Heart right ventricle (tissue), 16 donors: ENCODE data around the gene ALG3. TPM values are rescaled to one million over a fixed set of nuclear protein-coding genes. Genes with fewer than 3 reads are reported as not detected.
A peak's percentile ranks its signal among the peaks of the same experiment; 100 is the strongest.

Source experiments
- ATAC-seq, 8 donors: fragments of 200-7000 bp; cut with Tn5 transposase; one replicate each; pipeline ENCODE4 v1.9.1; 2020; ENCODE audit warnings: mild to moderate bottlenecking in 8 of 8, moderate library complexity in 8 of 8, moderate number of reproducible peaks in 1 of 8
- DNase-seq, 2 donors: peaks; one replicate each; pipeline ENCODE4 v3.0.0-alpha.2; 2020
- H3K27ac ChIP-seq, 10 donors: fragments of 200-600 bp; sonication (generic) in 2 of 10; one replicate each; pipeline versions ENCODE4 v1.5.0 to v1.8.0; 2020 to 2022; ENCODE audit warnings: mild to moderate bottlenecking in 3 of 10
- H3K27me3 ChIP-seq, 7 donors: fragments of 200-600 bp; one replicate each; pipeline ENCODE4 v1.8.0; 2021 to 2022; ENCODE audit warnings: mild to moderate bottlenecking in 2 of 7
- H3K36me3 ChIP-seq, 9 donors: fragments of 200-600 bp; sonication (generic) in 1 of 9; one replicate each; pipeline versions ENCODE4 v1.5.0 to v1.8.0; 2020 to 2022; ENCODE audit warnings: mild to moderate bottlenecking in 2 of 9
- H3K4me1 ChIP-seq, 9 donors: fragments of 200-600 bp; sonication (generic) in 1 of 9; one replicate each; pipeline versions ENCODE4 v1.5.0 to v1.8.0; 2020 to 2022; ENCODE audit warnings: mild to moderate bottlenecking in 4 of 9
- H3K4me3 ChIP-seq, 10 donors: fragments of 200-600 bp; sonication (generic) in 2 of 10; one replicate each; pipeline versions ENCODE4 v1.5.0 to v1.8.0; 2020 to 2022; ENCODE audit warnings: mild to moderate bottlenecking in 7 of 10, moderate library complexity in 2 of 10
- H3K9me3 ChIP-seq, 11 donors: fragments of 200-600 bp in 10 of 11; sonication (generic) in 2 of 11; one replicate each; pipeline versions ENCODE4 v1.5.0 to v1.8.0; 2013 to 2022; ENCODE audit warnings: mild to moderate bottlenecking in 2 of 11, control low read depth in 1 of 11, moderate library complexity in 1 of 11
- WGBS, 2 donors: extraction: QIAGEN DNeasy Blood & Tissue Kit; methylation state at CpG; one replicate each; pipeline ENCODE4 v1.1.7; 2013; ENCODE audit warnings: inconsistent platforms in 1 of 2; 5-methylcytosine and 5-hydroxymethylcytosine counted together
- intact Hi-C, 10 donors: fragments of 100-400 bp; cut with DNase I; formaldehyde crosslinking; loops; one replicate each; pipeline versions ENCODE4 v1.11.1 to v1.14.2; 2022
- polyA plus RNA-seq, 2 donors: library from polyadenylated mRNA; stranded (reverse); fragments of 200-250 nt; gene quantifications; one replicate each; pipeline ENCODE4 v1.2.3, GENCODE V29; 2013
- total RNA-seq, 10 donors: library from RNA; stranded (reverse); fragmentation: NEBNext Ultra II Directional in 3 of 10; extraction: Animal tissue kit (Norgen Biotek cat#: 25700) in 3 of 10; gene quantifications; one replicate each; pipeline versions ENCODE4 v1.2.1 to v1.2.4, GENCODE V29; 2021 to 2023
- TF ChIP-seq, protein P1 (sequence below), 9 donors: fragments of 200-600 bp; sonication (generic) in 2 of 9; IDR thresholded peaks; one replicate each; pipeline versions ENCODE4 v1.5.0 to v1.8.0; 2021 to 2022; ENCODE audit warnings: antibody characterized with exemption in 9 of 9, mild to moderate bottlenecking in 5 of 9, moderate library complexity in 1 of 9
- donor health status: Arrhythmogenic right ventricular cardiomyopathy.
- donor health status: ischemic (EF 13 %, LVEDD 7.1; RV severe dilation, severe dysfunction).
- donor health status: healthy with polysubstance abuse.
- donor health status: DM: no; HTN: yes; CAD: no.
- donor health status: DM: no; HTN: no; CAD: no.
- donor health status: ischemic (EF 25% LVEDD 6.9; RV normal size, moderate dysfunction).
- donor health status: ischemic (EF 25% LVEDD 5.7; RV mildly dilated, moderate dysfunction).
- donor health status: healthy.
- donor health status: DM: yes; HTN: yes; CAD: no.
- donor health status: Ischemic cardiomyopathy.
- donor health status: ischemic (EF 35%, LVEDD 5.7; RV mildly dilated, moderate dysfunction).
- donor health status: nonischemic (EF 11% LVEDD 7.7; RV severe dilation, severe dysfunction).
- donor health status: DM: yes; HTN: yes; CAD: no.
- donor health status: PGD.
- donor health status: ischemic (EF 29% LVEDD 5.4; RV normal size, mild dysfunction).
- donor health status: nonischemic (EF 23%, LVEDD 6.1; RV moderate dilation, normal function).

ALG3 gene
- total and polyA plus RNA-seq, 12 donors, result 10.7 to 63.6 (median 14.0) TPM

- TF ChIP-seq, protein P1, sequence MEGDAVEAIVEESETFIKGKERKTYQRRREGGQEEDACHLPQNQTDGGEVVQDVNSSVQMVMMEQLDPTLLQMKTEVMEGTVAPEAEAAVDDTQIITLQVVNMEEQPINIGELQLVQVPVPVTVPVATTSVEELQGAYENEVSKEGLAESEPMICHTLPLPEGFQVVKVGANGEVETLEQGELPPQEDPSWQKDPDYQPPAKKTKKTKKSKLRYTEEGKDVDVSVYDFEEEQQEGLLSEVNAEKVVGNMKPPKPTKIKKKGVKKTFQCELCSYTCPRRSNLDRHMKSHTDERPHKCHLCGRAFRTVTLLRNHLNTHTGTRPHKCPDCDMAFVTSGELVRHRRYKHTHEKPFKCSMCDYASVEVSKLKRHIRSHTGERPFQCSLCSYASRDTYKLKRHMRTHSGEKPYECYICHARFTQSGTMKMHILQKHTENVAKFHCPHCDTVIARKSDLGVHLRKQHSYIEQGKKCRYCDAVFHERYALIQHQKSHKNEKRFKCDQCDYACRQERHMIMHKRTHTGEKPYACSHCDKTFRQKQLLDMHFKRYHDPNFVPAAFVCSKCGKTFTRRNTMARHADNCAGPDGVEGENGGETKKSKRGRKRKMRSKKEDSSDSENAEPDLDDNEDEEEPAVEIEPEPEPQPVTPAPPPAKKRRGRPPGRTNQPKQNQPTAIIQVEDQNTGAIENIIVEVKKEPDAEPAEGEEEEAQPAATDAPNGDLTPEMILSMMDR (IDR thresholded peaks at IDR 0.05), result no peak
- Histone ChIP-seq H3K27me3 (peaks cover 0 to 10% (median 5%) of the 10 kb centered on the region in 7 donors), H3K4me1 (no peaks in the 10 kb centered on the region), H3K36me3 (no peaks in the 10 kb centered on the region), H3K9me3 (no peaks in the 10 kb centered on the region), H3K4me3 (no peak overlapping the region), H3K27ac (no peak overlapping the region)
- ATAC-seq (no peak), DNase-seq (no peak)
- WGBS, 2 donors, result 77 to 84% methylated on average over 8 of the region's 8 CpGs
- intact Hi-C loops, result no loop called here
Observed at GRCh38 chr3:184203526-184203925, 45.2 kb downstream of the ALG3 start.

DNA sequence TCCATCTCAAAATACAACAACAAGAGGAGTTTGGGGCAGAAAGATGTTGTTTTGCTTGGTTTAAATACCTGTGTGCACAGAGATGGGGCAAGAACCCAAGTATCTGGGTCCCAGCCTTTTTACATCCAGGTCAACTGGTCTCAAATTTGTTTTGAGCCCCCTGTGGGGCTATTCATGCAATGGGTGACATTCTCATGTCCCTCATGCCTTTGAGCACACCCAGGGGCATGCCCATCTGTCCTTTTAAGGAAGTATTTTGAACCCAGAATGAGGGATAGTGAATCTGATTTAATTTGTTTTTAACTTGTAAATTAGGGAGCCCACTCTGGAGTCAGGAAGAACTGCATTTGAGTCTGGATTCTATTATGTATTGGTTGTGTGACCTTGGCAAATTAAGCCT lies 47.9 kb downstream of the ALG3 start:
- no peak overlapping the region for H3K4me3 ChIP-seq
- peaks cover 0 to 2% (median 0%) of the 10 kb centered on the region in 7 donors for H3K27me3 ChIP-seq
- DNase-seq (no peak), ATAC-seq (no peak)
- TF ChIP-seq, protein P1 (IDR thresholded peaks at IDR 0.05), result no peak
- peaks cover 0 to 9% (median 0%) of the 10 kb centered on the region in 9 donors for H3K36me3 ChIP-seq
- no peaks in the 10 kb centered on the region for H3K4me1 ChIP-seq
- intact Hi-C loops, result no loop called here
- no peak overlapping the region for H3K27ac ChIP-seq
- H3K9me3 ChIP-seq, result no peaks in the 10 kb centered on the region

- TF ChIP-seq, protein P1 (IDR thresholded peaks at IDR 0.05), result no peak
Observed at GRCh38 chr3:184198509-184198908, 50.3 kb downstream of the ALG3 start.

GRCh38 chr3:184196536-184196935 lies 52.2 kb downstream of the ALG3 start:
- intact Hi-C loops, result no loop called here
- DNase-seq (no peak), ATAC-seq (peak in 1 of 8 donors; percentile 22)
- 87 to 89% methylated on average over 6 of the region's 6 CpGs for WGBS, 2 donors
- TF ChIP-seq, protein P1 (IDR thresholded peaks at IDR 0.05), result no peak
- Histone ChIP-seq H3K27ac (no peak overlapping the region), H3K4me1 (no peaks in the 10 kb centered on the region), H3K27me3 (no peaks in the 10 kb centered on the region), H3K36me3 (peaks cover 5 to 52% (median 32%) of the 10 kb centered on the region in 9 donors), H3K4me3 (no peak overlapping the region), H3K9me3 (no peaks in the 10 kb centered on the region)

More at GRCh38 chr3:184198509-184198908, 50.3 kb downstream of the ALG3 start:
- Histone ChIP-seq H3K4me1 (no peaks in the 10 kb centered on the region), H3K4me3 (no peak overlapping the region), H3K27ac (no peak overlapping the region), H3K9me3 (no peaks in the 10 kb centered on the region), H3K27me3 (no peaks in the 10 kb centered on the region), H3K36me3 (peaks cover 0 to 32% (median 13%) of the 10 kb centered on the region in 9 donors)
- no peak for DNase-seq
- intact Hi-C loops, result no loop called here
- WGBS, 2 donors, result 85 to 86% methylated on average over 9 of the region's 9 CpGs
- no peak for ATAC-seq
